NCI-H2227 (cell line): ENCODE data around the gene PIGR.
A peak's percentile ranks its signal among the peaks of the same experiment; 100 is the strongest.

Experiments
- DNase-seq: peaks from one replicate; lab custom pipeline; 2025; ENCODE audit not compliant: unreplicated experiment; lab: John Stamatoyannopoulos, UW

Gene PIGR

GRCh38 chr1:206911064-206911663, 35.1 kb downstream of the PIGR start:
- DNase-seq = peak; percentile 61

- no peak for DNase-seq
Measured at GRCh38 chr1:206909883-206910318, 36.4 kb downstream of the PIGR start.

- DNase-seq = peak; percentile 45
Measured at GRCh38 chr1:206909161-206909882, 36.9 kb downstream of the PIGR start.

- no peak for DNase-seq
Measured at GRCh38 chr1:206908038-206908437, 38.2 kb downstream of the PIGR start.

GRCh38 chr1:206907304-206907991, 38.8 kb downstream of the PIGR start:
- DNase-seq = peak; percentile 8

GRCh38 chr1:206905295-206906164, 40.7 kb downstream of the PIGR start:
- no peak for DNase-seq

GRCh38 chr1:206904423-206905142, 41.7 kb downstream of the PIGR start:
- DNase-seq = no peak

- DNase-seq = no peak
Measured at GRCh38 chr1:206903687-206904086, 42.6 kb downstream of the PIGR start.

- DNase-seq = no peak
Measured at GRCh38 chr1:206902702-206903101, 43.6 kb downstream of the PIGR start.

- DNase-seq = no peak
Measured at GRCh38 chr1:206901944-206902343, 44.3 kb downstream of the PIGR start.

GRCh38 chr1:206900149-206900548, 46.1 kb downstream of the PIGR start:
- DNase-seq = no peak

GRCh38 chr1:206899717-206900116, 46.5 kb downstream of the PIGR start:
- DNase-seq = no peak

- DNase-seq = no peak
Measured at GRCh38 chr1:206898915-206899431, 47.3 kb downstream of the PIGR start.

- no peak for DNase-seq
Measured at GRCh38 chr1:206898089-206898914, 48.0 kb downstream of the PIGR start.

GRCh38 chr1:206897175-206897574, 49.1 kb downstream of the PIGR start, which contains the start of gene IL24:
Gene IL24, plus strand, starts transcription at chr1:206897443. Its CDS starts 390 bp downstream, at chr1:206897833.
- no peak for DNase-seq

GRCh38 chr1:206896261-206896660, 50.0 kb downstream of the PIGR start:
- DNase-seq = no peak

- no peak for DNase-seq
Measured at GRCh38 chr1:206895837-206896242, 50.4 kb downstream of the PIGR start.

GRCh38 chr1:206895325-206895724, 50.9 kb downstream of the PIGR start:
- DNase-seq = no peak

GRCh38 chr1:206893380-206893779, 52.9 kb downstream of the PIGR start:
- DNase-seq = no peak
